Dermis blood vessel endothelial cell (primary cell): ENCODE results near the gene BAZ2B. TPM values are rescaled to one million over a fixed set of nuclear protein-coding genes. Genes with fewer than 3 reads are reported as not detected.
"Not testable (repeated sequence)": the region's sequence is repeated elsewhere in the genome, so short reads cannot be mapped to it uniquely, and the experiment has no call there.

Source experiments
- DNase-seq: peaks from one replicate; pipeline ENCODE4 v3.0.0; 2010
- total RNA-seq: library from RNA; depleted of rRNA; stranded (reverse); fragments of >200 nt; gene quantifications from 2 replicates; pipeline ENCODE4 v1.2.3, GENCODE V29; 2014

BAZ2B gene
- total RNA-seq, 1 donor from 2014 or later: 132 TPM

DNA sequence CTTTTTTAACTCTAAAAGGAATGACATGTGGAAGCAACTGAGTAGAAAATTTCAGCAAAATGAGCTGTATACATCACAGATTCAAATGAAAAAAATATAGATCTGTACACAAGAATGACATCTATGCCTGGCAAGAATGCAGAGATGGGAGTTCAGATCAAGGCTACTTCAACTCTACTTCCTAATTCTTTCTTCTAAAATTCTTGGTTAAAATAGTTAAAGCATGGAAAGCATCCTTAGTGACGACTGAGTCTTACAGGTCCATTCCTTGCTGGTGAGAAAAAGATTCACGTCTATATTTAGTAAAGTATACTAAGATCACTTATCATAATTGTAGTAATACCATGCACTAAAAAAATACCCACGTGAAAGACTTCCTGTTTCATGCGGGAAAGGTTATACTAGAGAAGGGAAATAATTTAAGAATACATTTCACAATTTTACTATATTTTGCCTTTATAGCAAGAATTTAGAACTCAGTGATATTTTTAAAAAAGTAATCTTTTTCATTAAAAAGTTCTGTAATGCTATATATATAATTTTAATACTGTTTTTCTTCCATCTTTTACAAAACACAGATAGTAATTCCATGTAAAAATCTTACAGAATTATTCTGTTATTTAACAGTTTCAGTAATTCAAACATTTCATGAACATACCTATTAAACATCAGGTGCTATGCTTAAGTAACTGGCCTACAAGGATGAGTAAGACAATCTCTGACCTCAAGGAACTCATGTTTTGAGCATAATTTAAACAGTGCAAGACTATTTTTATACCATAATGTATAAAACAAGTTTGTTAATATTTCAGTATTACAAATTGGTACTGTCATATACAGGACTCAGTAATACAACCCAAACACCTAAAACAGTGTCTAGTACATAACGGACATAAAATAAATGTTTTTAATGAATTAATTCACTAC is 159.6 kb downstream of the BAZ2B start:
- DNase-seq: no peak

DNA sequence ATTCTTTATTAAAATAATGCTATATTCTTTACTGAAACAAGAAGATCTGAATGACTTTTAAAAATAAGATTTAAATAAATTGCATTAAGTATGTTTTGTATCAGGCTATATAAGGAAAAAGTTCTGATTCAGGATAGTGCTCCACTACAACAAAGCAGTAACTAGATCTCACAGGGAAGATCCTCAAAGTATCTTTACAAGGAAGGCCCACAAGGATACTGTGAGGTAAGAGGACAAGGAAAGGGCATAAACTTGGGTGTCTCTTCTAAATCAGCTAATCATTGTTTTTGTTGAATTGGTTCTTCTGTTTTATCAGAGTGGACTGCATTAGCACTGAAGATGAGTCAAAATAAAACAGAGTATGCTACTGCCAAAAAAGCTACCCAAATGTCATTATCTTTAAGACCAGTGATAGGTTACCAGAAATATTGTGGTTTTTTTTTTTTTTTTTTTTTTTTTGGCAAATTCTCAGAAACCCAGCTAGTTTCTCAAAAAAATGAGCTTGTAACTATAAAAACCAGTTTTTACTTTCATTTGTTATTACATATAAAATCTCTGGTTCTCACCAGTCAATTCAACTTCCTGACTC is 160.9 kb downstream of the BAZ2B start:
- DNase-seq: no peak

DNA sequence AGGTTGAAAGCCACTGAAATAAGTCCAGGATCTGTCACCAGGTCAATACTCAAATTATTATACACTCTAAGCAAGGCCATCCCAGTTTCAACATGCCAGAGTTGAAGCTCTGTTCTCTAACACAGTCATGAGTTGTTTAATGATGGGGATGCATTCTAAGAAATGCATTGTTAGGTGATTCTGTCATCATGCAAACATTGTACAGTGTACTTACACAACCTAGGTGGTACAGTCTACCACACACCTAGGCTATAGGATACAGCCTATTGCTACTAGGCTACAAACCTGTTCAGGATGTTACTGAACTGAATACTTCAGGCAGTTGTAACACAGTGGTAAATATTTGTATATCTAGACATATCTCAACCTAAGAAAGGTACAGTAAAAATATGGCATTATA is 162.2 kb downstream of the BAZ2B start:
- no peak for DNase-seq

DNA sequence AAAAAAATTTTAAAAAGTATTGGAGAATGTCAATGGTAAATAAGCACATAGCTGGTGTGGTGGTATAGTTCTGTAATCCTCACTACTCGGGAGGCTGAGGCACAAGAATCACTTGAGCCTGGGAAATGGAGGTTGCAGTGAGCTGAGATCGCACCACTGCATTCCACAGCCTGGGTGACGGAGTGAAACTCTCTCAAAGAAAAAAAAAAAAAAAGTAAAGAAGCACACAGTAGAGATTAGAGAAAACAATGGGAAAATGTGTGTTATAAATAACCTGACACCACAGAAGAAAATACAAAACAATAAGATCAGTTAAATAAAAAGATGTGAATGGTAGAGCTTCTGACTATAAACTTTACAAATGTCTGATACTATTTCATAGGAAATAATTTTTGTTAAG is 166.2 kb downstream of the BAZ2B start:
- DNase-seq: no peak

DNA sequence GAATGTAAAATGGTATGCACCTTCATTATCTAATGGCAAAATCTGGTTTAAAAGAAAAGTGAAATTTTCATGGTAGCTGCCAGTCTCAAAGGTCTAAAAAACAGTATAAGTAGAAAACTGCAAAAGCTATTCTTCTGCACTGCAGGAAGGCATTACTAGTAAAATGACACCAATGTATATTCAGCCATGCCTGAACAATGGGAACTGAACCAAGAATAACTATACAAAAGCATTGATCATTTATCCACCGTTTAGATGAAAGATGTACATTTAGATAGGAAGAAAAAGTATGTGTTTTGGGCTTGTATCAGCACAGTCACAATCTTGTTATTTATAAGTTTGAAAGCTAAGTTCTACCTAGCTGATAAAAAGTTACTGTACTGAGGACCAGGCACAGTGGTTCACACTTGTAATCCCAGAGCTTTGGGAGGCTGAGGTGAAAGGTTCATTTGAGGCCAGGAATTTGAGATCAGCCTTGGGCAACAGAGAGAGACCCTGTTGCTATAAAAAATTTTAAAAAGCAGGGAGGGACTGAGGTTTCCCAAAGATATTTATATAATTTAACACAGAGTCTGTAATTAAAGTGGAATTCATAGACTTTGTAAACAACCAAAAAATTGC is 166.7 kb downstream of the BAZ2B start:
- no peak for DNase-seq

DNA sequence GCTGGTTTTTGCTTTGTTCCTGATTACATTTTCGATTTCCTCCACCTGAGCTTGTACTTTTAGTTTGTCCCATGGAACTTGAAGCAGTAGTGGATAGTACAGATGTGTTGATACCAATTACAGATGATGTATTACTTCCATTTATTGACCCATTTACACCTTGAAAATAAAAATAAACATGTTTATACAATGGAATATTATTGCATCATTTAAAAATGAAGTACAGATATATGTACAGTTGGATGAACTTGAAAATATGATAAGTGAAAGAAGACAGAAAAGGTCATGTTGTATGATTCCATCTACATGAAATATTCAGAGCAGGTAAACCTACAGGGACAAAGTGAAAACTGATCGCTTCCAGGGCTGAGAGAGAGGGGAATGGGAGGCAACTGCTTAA is 169.5 kb downstream of the BAZ2B start:
- no peak for DNase-seq

DNA sequence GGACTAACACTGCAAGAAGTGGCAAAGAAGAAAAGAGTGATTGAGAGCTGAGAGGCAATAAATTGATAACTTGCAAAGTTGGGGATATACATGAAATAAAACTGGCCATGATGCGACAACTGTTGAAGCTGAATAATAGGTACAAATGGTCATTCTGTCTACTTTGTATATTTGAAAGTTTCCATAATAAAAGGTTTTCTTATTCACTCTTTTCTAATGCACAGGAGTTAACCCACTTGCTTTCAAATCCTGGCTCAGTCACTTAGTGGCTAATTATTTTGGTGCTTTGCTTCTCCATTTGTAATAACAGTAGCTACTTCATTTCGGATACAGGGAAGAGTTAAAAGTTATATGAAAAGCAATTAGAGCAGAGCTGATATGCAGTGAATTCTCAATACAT is 170.1 kb downstream of the BAZ2B start:
- DNase-seq: no peak

DNA sequence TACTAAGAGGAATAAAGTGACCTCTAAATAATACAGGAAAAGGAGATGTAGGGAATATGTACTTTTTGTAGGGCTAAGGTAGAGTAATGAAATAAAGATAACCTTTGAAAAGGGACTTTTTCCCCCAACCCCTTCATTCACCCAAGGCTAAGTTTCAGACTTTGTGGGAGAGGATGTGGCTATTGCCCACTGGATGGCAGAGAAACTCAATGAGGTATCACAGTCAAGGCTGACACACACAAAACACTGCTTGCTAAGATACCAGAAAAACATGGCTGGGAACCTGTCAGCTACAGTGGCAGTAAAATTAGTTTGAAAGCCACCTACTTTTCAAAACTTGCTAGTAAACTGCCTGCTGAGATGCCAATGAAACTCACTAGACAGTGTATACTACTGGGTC is 171.0 kb downstream of the BAZ2B start:
- DNase-seq: no peak

DNA sequence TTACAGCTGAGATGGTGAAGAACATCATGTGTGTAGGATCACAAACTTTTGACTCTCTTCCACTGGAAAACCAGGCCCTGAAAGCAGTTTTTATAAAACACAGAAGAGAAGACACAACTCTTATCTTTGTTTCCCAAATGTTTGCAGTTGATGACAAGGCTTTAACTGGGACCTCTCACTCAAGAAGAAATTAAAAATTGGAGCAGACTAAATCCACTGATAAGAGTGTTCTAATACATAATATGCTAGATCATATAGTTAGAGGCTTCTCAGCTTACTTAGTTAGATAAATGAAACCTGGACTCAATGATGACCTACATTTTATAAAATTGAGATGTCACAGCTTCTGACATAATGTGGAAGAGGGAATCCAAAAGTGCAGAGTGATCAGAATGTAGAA is 171.6 kb downstream of the BAZ2B start:
- DNase-seq: no peak

DNA sequence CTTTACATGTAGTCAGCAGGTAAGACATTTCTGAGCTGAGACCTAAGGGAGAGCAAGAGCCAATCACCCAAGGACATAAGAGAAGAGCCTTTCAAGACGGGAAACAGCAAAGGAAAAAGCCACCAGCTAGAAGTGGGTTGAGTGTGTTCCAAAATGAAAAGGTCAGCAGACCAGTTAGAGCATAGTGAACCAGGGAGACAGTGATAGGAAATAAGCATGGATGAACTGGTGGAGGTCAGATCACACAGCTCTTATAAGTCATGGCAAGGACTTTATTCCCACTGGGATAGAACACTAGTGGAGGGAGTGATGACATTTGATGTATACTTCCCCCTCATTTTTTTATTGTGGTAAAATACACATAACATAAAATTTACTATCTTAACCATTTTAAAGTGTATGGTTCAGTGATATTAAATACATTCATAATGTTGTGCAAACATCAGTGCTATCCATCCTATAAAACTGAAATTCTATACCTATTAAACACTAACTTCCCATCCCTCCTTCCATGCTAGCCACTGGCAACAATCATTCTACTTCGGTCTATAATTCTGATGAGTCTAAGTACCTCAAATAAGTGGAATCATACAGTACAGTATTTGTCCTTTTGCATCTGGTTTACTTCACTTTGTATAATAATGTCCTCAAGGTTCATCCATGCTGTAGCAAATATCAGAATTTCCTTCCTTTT is 174.0 kb downstream of the BAZ2B start:
- DNase-seq: no peak

DNA sequence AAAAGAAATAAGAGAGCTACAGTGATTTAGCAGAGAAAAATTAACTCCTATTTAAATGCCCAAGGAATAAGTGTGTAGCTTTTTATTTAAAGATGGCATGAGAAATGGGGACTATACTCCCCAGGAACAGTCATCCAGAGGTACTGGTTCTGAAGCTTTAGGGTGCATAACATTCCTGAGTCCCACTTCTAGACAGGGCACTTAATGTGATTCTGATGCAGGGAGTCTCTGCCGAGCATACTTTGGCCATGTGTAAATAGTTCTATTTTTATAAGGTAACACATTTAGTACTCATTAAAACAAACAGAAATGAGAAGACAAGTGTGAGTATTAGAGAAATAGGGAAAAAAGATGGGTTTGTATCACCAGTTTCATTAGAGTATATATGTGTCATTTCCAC is 175.2 kb downstream of the BAZ2B start:
- DNase-seq: no peak

DNA sequence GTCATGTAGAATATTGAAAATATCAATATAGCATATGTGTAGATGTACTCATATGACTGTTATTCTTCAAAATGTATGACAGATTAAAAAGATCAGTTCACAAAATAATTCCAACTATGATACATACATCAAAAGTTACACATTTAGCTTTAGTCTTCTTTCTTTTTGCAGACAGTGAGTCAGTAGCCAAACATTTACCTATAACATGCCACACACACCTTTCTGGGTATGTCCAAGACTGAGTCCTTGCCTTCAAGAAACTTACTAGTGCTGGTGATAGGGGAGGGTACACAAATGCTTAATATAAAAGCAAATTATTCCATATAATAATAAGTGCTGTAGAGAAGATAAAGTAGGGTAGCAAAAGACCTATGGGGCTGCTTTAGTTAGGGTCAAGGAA is 176.9 kb downstream of the BAZ2B start:
- no peak for DNase-seq

DNA sequence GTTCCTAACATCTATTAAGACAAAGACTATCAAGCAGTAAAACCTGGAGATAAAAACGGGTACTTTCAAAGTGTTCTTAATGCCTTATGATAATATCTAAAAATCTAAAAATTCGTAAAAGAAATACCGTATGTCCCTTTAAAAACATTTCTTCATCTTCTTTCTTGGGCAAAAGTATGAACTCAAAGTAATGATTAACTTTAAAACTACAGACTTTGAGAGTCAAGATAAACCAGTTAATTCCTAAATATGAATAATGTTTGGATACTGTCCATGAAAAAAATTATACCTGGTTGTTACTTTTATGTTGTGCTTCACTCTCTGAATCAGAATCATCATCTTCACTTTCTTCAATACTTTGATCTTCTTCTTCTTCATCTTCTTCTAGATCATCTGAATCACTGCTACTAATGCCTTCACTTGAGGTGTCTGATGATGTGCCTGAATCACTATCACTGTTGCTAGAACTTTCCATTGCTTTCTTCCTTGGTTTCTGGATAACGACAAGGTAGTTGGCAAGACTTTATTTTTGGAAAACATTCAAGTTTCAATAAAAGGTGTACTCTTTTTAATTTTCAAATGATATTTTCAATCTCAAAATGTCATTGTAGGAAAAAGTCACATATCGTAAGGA is 177.5 kb downstream of the BAZ2B start:
- no peak for DNase-seq

DNA sequence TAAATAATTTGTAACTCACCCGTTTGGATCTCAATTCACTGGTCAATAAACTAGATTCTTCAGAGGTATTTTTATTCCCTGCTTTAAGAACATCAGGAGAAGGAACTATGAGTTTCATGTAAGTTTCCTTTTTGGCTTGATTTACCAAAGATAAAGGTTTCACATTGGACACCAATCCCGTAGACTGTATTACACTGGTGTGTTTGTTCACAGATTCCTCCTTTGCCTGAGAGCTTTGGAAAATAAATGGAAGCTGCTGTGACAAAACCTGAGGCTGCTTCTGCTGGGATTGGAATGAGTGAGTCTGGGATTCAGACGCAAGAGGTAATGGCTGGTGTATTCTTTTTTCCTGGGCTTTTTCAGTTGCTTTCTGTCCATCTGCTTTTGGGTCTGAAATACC is 178.1 kb downstream of the BAZ2B start:
- DNase-seq: no peak

DNA sequence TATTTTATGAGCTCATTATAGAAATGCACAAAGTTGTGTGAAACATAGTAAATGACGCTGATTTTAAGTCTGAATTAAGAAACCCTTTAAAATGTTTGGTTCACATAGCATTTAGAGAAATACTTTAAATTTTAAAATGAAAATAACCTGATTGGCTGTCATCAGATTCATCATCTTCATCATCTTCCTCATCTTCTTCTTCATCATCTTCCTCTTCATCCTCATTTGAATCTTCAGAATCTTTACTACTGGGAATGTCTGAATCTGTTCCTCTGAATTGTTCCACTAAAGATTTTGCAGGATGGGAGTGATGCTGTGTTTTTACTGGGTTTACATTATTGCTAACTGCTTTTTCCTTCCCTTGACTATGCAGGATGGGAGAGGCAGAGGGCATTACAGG is 183.7 kb downstream of the BAZ2B start:
- no peak for DNase-seq

DNA sequence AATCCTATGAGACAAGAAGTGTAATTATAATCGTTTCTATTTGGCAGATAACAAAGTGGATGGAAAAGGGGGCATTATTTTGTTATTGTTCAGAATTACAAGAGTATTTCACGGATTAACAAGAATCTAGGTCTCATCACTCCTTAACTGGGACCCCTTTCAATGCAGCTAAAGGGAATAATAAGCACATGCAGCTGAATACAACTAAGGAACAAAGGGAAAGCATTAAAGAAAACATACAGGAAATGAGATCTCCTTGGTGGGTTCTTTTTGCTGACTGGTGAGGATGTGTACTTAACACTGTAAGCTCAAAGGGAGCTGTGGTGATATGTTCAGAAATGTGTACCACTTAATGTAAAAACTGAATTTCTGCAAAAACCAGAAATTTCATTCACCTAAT is 189.3 kb downstream of the BAZ2B start:
- no peak for DNase-seq

DNA sequence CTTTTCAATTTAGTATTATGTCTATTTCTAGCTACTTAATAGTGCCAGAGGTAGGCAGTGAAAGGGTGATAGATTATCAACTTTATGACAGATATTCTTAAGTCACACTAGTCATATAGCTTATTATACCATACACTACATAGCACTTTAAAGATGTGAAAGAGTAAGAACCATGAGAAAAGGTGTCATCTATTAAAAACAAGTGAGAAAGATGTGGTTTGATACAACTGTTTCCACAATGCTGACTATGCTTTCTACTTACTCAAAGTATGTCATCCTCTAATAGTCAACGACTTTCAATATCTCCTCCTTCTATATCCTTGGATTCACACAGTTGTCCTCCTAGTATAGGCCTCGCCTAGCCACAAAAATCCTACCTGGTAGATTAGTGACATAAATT is 196.9 kb downstream of the BAZ2B start:
- no peak for DNase-seq

DNA sequence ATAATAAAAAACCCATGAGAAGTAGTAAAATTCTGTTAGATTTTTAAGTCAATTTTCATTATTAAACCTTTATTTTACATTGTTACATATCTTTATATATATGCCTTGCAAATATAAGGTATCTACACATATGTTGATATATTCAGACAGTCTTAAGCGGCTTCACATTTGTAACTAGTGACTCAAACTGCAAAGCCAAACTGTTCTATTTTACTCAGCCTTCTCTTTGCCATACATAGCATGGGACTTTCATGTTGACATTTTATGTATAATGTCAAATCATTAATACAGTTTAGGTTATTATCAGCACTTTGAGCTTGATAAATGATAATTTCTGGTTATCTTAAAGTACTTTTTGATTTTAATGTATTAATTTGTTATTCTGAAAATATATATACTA is 204.9 kb downstream of the BAZ2B start:
- DNase-seq: no peak

DNA sequence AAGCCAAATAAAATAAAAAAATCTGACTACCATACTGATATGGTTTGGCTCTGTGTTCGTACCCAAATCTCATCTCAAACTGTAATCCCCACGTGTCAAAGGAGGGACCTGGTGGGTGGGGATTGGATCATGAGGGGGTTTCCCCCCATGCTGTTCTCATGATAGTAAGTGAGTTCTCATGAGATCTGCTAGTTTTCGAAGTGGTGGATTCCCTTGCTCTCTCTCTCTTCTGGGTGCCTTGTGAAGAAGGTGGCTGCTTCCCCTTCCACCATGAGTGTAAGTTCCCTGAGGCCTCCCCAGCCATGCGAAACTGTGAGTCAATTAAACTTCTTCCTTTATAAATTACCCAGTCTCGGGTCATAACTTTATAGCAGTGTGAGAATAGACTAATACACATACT is 206.1 kb downstream of the BAZ2B start:
- DNase-seq: no peak

DNA sequence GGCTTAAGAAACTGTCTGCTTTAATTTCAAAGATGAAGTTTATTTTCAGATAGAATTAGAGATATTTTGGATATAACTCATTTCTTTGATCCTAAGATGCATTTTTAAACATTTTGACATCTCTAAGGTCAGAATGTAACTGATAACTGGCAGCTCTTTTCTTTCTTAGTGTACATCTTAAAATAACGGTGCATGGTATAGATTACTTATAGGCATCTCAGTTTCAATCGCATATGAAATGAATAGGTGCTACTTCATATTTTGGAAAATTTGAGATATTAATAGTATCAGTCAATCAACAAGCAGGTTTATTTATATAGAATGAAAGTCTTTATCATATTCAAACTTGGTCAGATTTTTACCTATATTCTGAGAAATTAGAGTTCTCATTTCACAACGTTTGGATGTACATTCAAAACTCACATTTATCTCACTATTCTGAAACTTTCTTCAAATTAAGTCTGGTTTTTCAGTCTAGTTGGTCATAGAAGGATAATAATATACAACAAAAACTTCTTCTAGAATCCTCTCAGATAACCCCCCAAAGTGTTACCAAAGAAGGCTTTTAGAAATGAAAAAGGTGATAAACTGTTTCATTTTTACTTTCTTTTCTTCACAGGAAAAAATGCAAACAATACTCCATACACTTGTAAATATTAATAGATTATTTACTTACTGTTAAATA is 207.1 kb downstream of the BAZ2B start:
- DNase-seq: no peak

DNA sequence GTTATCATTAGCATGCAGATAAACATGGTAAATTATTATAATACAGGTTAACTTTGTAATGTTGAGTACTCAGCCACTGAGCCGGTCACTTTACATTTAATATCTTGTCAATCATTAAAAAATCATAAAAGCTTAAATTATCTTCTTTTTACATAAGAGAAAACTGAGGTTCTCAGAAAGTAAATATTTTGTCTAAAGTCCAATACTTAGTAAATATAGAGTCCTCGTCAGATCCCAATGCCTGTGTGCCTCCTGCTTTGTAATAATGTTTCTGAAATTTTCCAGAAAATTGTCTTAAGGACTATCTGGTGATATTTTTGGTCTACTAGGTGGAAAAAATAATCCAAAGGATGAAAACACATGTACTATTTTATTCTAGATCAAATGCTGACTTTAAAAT is 213.6 kb downstream of the BAZ2B start:
- no peak for DNase-seq

DNA sequence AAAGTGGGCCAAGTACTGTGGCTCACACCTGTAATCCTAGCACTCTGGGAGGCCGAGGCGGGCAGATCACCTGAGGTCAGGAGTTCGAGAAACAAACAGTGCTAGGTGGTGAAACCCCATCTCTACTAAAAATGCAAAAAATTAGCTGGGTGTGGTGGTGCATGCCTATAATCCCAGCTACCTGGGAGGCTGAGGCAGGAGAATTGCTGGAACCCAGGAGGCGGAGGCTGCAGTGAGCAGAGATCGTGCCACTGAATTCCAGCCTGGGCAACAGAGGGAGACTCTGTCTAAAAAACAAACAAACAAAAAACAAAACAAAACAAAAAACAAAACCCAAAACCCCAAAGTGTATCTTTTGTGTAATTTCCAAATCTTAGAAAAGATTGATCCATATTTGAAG is 214.2 kb downstream of the BAZ2B start:
- not testable (repeated sequence) for DNase-seq
